Measurements from ENCODE around the gene COX4I1. TPM values are rescaled to one million over a fixed set of nuclear protein-coding genes. Genes with fewer than 3 reads are reported as not detected.

COX4I1 gene
- total and polyA plus RNA-seq, 2 of the 8 experiments (the other 6 are each of a cell fraction or from before 2014, with no cell fraction given), result 507 to 707 TPM

DNA sequence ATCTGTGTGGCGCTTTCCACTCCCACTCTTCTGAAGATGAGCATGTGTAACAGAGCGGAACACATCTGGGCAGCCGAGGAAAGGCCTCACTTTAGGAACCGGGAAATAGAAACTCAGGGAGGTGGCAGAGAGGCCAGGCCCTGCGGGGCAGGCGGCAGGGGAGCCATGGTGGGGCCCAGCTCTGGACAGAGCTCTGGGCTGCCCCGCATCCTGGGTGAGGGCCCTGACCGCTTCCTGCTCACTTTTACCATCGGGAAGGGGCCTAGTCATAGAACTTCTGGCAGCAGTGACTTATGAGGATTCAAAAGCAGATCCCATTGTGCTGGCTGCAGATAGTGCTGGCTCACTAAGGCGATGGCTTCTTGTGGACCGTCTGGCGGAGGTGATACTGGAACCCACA, 22.6 kb downstream of the COX4I1 start:
- no peak overlapping the region for H3K9ac ChIP-seq (replicated peaks in 1 of 4; ENCODE audit: extremely low read depth in 1 of 4, low read depth in 3 of 4, low read length in 3 of 4)
- 86% methylated on average over 12 of the region's 12 CpGs; no CpG with 5 or more reads in 1 of the 2 experiments for WGBS, 2 experiments (ENCODE audit: extremely low coverage in 1 of 2, insufficient coverage in 1 of 2, insufficient read length in 1 of 2, insufficient replicate concordance in 2 of 2, low coverage in 1 of 2, low lambda C conversion rate in 2 of 2, missing lambda C conversion rate in 1 of 2)
- POLR2A ChIA-PET (ENCODE audit: partially characterized antibody), result no interaction called here
- no peak for TF ChIP-seq BACH1 (IDR thresholded peaks at IDR 0.05; ENCODE audit: low read length)
- TF ChIP-seq, protein P1, sequence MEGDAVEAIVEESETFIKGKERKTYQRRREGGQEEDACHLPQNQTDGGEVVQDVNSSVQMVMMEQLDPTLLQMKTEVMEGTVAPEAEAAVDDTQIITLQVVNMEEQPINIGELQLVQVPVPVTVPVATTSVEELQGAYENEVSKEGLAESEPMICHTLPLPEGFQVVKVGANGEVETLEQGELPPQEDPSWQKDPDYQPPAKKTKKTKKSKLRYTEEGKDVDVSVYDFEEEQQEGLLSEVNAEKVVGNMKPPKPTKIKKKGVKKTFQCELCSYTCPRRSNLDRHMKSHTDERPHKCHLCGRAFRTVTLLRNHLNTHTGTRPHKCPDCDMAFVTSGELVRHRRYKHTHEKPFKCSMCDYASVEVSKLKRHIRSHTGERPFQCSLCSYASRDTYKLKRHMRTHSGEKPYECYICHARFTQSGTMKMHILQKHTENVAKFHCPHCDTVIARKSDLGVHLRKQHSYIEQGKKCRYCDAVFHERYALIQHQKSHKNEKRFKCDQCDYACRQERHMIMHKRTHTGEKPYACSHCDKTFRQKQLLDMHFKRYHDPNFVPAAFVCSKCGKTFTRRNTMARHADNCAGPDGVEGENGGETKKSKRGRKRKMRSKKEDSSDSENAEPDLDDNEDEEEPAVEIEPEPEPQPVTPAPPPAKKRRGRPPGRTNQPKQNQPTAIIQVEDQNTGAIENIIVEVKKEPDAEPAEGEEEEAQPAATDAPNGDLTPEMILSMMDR (IDR thresholded peaks at IDR 0.05; ENCODE audit: control extremely low read depth in 1 of 3, insufficient read depth in 1 of 3, low read depth in 1 of 3, low read length in 3 of 3), result no peak
- TF ChIP-seq TEAD4 (IDR thresholded peaks at IDR 0.05; ENCODE audit: low read depth, low read length), result no peak
- TF ChIP-seq, protein P2, sequence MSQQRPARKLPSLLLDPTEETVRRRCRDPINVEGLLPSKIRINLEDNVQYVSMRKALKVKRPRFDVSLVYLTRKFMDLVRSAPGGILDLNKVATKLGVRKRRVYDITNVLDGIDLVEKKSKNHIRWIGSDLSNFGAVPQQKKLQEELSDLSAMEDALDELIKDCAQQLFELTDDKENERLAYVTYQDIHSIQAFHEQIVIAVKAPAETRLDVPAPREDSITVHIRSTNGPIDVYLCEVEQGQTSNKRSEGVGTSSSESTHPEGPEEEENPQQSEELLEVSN (IDR thresholded peaks at IDR 0.05), result no peak
- no peak for TF ChIP-seq GABPA (IDR thresholded peaks at IDR 0.05; ENCODE audit: borderline replicate concordance, insufficient read depth, low read length)
- TF ChIP-seq EGR1 (IDR thresholded peaks at IDR 0.05; ENCODE audit: borderline replicate concordance, low read depth, low read length), result no peak
- no peak for TF ChIP-seq CEBPB (IDR thresholded peaks at IDR 0.05; ENCODE audit: low read depth, low read length)
- TF ChIP-seq ZNF274 (IDR thresholded peaks at IDR 0.05; ENCODE audit: borderline replicate concordance, extremely low read depth, low read length), result no peak
- TF ChIP-seq SP1 (IDR thresholded peaks at IDR 0.05; ENCODE audit: low read depth, low read length), result no peak
- no peak for TF ChIP-seq HDAC6 (IDR thresholded peaks at IDR 0.05; ENCODE audit: low read depth, low read length)
- no peak for TF ChIP-seq FOSL1 (IDR thresholded peaks at IDR 0.05; ENCODE audit: insufficient read depth, low read depth, low read length)
- no peak for TF ChIP-seq POLR2A (IDR thresholded peaks at IDR 0.05; ENCODE audit: control extremely low read depth in 1 of 2, low read depth in 2 of 2, low read length in 2 of 2)

More for the DNA sequence above, 22.6 kb downstream of the COX4I1 start:
- CTCF ChIA-PET (ENCODE audit: partially characterized antibody), result interaction anchor here (0.8 to 7.6 kb wide), 39 partner anchors 10 to 701 kb away, joined by 3 to 319 read pairs (median 9); partner anchors contain the start of gene IRF8
- Histone ChIP-seq H3K4me3 (ENCODE audit: extremely low read depth in 1 of 4, insufficient read depth in 2 of 4, low read depth in 3 of 4, low read length in 4 of 4) (no peak overlapping the region), H2BK15ac (ENCODE audit: low read length) (no peak overlapping the region), H3K9me3 (ENCODE audit: insufficient read depth in 2 of 2, low read depth in 1 of 2, low read length in 1 of 2) (no peaks in the 10 kb centered on the region), H4K8ac (ENCODE audit: extremely low read depth, insufficient read depth, low read length) (no peak overlapping the region), H2BK5ac (ENCODE audit: low read depth, low read length) (no peak overlapping the region), H4K91ac (replicated peaks; ENCODE audit: insufficient read length, low read length) (no peak overlapping the region), H3K4me1 (replicated peaks in 1 of 4; ENCODE audit: control insufficient read depth in 3 of 4, insufficient read depth in 4 of 4, low read length in 3 of 4) (no peaks in the 10 kb centered on the region; a peak in 2 of 7 replicates), H2BK12ac (ENCODE audit: low read depth, low read length) (no peak overlapping the region; the same call in 1 of the 2 replicates), H3K79me2 (ENCODE audit: control insufficient read depth in 1 of 2, insufficient read depth in 2 of 2, low read length in 2 of 2) (no peaks in the 10 kb centered on the region), H2AK5ac (ENCODE audit: low read depth, low read length) (no peak overlapping the region), H3K23me2 (ENCODE audit: low read depth, low read length) (peaks cover 6% of the 10 kb centered on the region; the same call in 1 of the 2 replicates), H2AFZ (ENCODE audit: low read length) (no peak overlapping the region), H2BK120ac (replicated peaks; ENCODE audit: low read depth, low read length) (no peak overlapping the region), H4K5ac (ENCODE audit: insufficient read length, low read depth, low read length) (no peak overlapping the region), H3K27me3 (replicated peaks in 1 of 4; ENCODE audit: control insufficient read depth in 3 of 4, extremely low read depth in 1 of 4, insufficient read depth in 3 of 4, low read length in 3 of 4) (peaks cover 0 to 11% (median 5%) of the 10 kb centered on the region in 4 experiments; a peak in 3 of 7 replicates), H3K14ac (ENCODE audit: insufficient read length) (no peak overlapping the region), H3K23ac (ENCODE audit: insufficient read length) (no peak overlapping the region), H3K27ac (ENCODE audit: low read depth, low read length) (no peak overlapping the region), H3K4me2 (ENCODE audit: insufficient read depth in 1 of 2, low read depth in 2 of 2, low read length in 2 of 2) (no peak overlapping the region), H3K79me1 (ENCODE audit: low read depth, low read length) (no peaks in the 10 kb centered on the region), H3K18ac (ENCODE audit: extremely low read depth, low read length) (no peak overlapping the region), H2BK20ac (ENCODE audit: low read length) (no peak overlapping the region), H3K4ac (replicated peaks; ENCODE audit: insufficient read length, low read depth, low read length) (no peak overlapping the region), H4K20me1 (replicated peaks in 1 of 2; ENCODE audit: control insufficient read depth in 1 of 2, insufficient read depth in 2 of 2, low read length in 2 of 2) (peaks cover 0 to 8% of the 10 kb centered on the region in 2 experiments), H3K36me3 (ENCODE audit: control insufficient read depth in 2 of 4, insufficient read depth in 4 of 4, low read length in 3 of 4) (no peaks in the 10 kb centered on the region), H3K56ac (replicated peaks; ENCODE audit: insufficient read length, low read depth, low read length) (no peak overlapping the region)
- FAIRE-seq (no peak), DNase-seq (ENCODE audit: low read depth in 1 of 2, low spot score in 2 of 2) (no peak)
